Mucosa of stomach (tissue), 1 donor: ENCODE data around the gene CNTN1.
"Not testable (repeated sequence)": the region's sequence is repeated elsewhere in the genome, so short reads cannot be mapped to it uniquely, and the experiment has no call there.

Experiments
- H3K27me3 ChIP-seq: one replicate; pipeline ENCODE4 v1.7.0; 2013; ENCODE audit warnings: mild to moderate bottlenecking, low read length; ENCODE audit not compliant: control insufficient read depth, insufficient read depth
- H3K36me3 ChIP-seq: one replicate; pipeline ENCODE4 v1.7.0; 2013; ENCODE audit warnings: low read length; ENCODE audit not compliant: control insufficient read depth, insufficient read depth
- H3K4me1 ChIP-seq: one replicate; pipeline ENCODE4 v1.7.0; 2013; ENCODE audit warnings: mild to moderate bottlenecking, low read length; ENCODE audit not compliant: control insufficient read depth, insufficient read depth
- H3K4me3 ChIP-seq: one replicate; pipeline ENCODE4 v1.7.0; 2013; ENCODE audit warnings: low read length
- H3K9ac ChIP-seq: one replicate; pipeline ENCODE4 v1.7.0; 2013; ENCODE audit warnings: mild to moderate bottlenecking, low read length, moderate library complexity
- H3K9me3 ChIP-seq: one replicate; pipeline ENCODE4 v1.7.0; 2013; ENCODE audit warnings: mild to moderate bottlenecking, low read length, moderate library complexity; ENCODE audit not compliant: control insufficient read depth
- donor health status: Pancreatic carcinoma.

The CNTN1 gene

DNA sequence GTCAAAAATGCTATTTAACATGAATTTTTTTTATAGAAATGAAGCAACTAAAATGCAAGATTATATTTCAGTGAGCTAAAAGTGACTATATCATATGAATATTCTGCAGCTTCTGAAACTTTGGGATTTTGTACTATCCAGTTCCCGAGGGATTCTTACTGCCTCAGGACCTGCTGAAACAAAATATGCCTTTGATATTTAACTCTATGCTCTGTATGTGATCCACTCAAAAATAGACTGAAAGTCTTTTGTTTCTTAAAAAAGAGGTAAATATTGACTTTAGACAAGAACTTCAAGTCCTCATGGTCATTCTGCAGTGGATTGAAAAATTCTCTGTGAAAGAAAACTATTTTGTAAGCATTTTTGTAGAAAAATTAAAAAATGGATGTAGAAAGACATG is 22.4 kb downstream of the CNTN1 start:
- Histone ChIP-seq H3K9ac (no peak overlapping the region), H3K4me3 (no peak overlapping the region)

DNA sequence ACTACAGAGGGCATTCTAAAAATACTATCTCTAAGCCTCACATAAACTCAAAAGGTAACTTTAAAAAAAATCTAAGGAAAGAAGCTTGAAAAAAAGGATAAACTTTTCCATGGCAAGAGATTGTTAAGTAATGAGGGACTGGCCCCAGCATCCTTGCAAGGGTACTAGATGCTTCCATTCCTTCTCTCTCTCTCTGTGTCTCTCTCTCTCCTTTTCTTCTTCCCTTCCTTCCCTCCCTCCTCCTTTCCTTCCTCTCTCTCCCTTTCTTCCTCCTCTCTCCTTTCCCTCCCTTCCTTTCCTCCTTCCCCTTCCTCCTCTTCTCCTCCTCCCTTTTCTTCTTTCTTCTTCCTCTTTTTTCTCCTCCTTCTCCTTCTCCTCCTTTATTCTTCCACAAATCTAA is 23.8 kb downstream of the CNTN1 start:
- no peak overlapping the region for H3K9ac ChIP-seq
- H3K36me3 ChIP-seq = no peaks in the 10 kb centered on the region
- H3K4me1 ChIP-seq = no peaks in the 10 kb centered on the region
- H3K9me3 ChIP-seq = no peaks in the 10 kb centered on the region
- no peaks in the 10 kb centered on the region for H3K27me3 ChIP-seq
- no peak overlapping the region for H3K4me3 ChIP-seq

More for the DNA sequence above, 22.4 kb downstream of the CNTN1 start:
- no peaks in the 10 kb centered on the region for H3K9me3 ChIP-seq
- no peaks in the 10 kb centered on the region for H3K27me3 ChIP-seq
- H3K4me1 ChIP-seq = no peaks in the 10 kb centered on the region
- H3K36me3 ChIP-seq = no peaks in the 10 kb centered on the region

DNA sequence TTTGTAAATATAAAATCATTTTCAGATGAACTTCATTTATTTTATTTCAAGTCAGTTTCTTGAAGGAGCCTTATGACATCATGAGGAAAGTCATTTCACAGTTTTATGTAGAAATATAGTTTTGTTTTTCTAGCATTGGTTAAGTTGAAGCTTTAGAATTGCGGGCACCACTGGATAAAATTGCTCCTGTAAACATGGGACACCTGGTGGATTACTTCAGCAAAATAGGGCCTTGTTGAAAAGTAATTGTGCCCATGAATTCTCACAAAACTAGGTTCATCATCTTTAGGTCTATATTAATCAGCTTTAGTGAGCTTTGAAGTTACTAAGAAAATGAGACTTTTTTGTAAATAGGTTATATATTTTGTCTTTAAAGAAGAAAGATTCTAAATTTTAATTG is 25.3 kb downstream of the CNTN1 start:
- no peaks in the 10 kb centered on the region for H3K27me3 ChIP-seq
- no peak overlapping the region for H3K4me3 ChIP-seq
- H3K9me3 ChIP-seq = no peaks in the 10 kb centered on the region
- H3K36me3 ChIP-seq = no peaks in the 10 kb centered on the region
- no peaks in the 10 kb centered on the region for H3K4me1 ChIP-seq
- H3K9ac ChIP-seq = no peak overlapping the region

DNA sequence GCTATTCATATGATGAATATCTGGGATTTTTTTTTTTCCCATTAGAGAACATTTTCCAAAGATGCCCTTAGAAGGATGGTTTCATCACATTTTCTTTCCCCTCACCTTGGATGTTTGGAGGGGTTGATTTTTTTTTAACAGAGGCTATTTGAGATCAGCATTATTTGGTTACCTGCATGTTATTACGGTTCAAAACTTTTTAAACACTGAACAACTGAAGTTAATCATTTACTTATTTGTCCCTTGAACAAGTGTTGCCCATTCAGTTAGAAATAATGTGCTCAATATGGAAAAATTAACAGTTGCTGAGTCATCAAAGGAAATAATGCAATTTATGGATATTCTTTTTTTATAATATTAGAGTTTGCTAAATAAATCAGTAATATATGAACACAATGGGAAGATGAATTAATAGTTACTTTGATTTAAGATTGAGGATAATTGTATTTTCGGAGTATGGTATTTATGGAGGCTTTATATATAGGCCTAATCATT is 26.7 kb downstream of the CNTN1 start:
- H3K27me3 ChIP-seq = no peaks in the 10 kb centered on the region
- H3K9me3 ChIP-seq = no peaks in the 10 kb centered on the region
- H3K36me3 ChIP-seq = no peaks in the 10 kb centered on the region
- no peak overlapping the region for H3K9ac ChIP-seq
- no peak overlapping the region for H3K4me3 ChIP-seq
- H3K4me1 ChIP-seq = no peaks in the 10 kb centered on the region

DNA sequence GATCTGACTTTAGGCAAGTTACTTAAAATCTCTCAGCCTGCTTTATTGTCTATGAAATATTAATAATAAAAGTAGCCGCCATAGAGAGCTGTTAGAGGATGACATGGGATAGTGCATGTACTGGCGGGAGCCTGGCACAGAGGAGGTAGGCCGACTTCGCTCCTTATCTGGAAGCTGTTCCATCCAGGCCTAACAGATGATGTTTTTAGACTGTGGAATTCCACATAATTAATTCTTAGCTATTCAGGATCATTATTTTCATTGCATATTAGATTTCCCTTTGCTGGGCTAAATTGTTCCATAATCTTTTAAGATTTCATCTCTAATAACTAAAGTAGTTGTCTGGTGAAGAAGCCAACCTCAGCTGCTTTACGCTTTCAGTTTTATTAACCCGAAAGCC is 30.8 kb downstream of the CNTN1 start:
- no peaks in the 10 kb centered on the region for H3K9me3 ChIP-seq

DNA sequence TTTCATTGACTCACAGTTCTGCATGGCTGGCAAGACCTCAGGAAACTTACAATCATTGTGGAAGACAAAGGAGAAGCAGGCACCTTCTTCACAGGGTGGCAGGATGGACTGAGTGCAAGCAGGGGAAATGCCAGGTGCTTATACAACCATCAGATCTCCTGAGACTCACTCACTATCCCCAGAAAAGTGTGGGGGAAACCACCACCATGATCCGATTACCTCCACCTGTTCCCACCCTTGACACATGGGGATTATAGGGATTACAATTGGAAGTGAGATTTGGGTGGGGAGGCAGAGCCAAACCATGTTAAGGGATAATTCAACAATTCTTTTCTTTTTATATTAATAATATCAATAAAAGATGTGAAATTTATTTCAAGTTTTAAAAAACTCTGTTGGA is 34.1 kb downstream of the CNTN1 start:
- H3K4me1 ChIP-seq = no peaks in the 10 kb centered on the region
- H3K27me3 ChIP-seq = no peaks in the 10 kb centered on the region
- no peaks in the 10 kb centered on the region for H3K36me3 ChIP-seq
- H3K9me3 ChIP-seq = no peaks in the 10 kb centered on the region
- H3K4me3 ChIP-seq = no peak overlapping the region
- H3K9ac ChIP-seq = no peak overlapping the region

More for the DNA sequence above, 30.8 kb downstream of the CNTN1 start:
- Histone ChIP-seq H3K27me3 (no peaks in the 10 kb centered on the region), H3K4me1 (no peaks in the 10 kb centered on the region), H3K9ac (no peak overlapping the region), H3K4me3 (no peak overlapping the region), H3K36me3 (no peaks in the 10 kb centered on the region)

DNA sequence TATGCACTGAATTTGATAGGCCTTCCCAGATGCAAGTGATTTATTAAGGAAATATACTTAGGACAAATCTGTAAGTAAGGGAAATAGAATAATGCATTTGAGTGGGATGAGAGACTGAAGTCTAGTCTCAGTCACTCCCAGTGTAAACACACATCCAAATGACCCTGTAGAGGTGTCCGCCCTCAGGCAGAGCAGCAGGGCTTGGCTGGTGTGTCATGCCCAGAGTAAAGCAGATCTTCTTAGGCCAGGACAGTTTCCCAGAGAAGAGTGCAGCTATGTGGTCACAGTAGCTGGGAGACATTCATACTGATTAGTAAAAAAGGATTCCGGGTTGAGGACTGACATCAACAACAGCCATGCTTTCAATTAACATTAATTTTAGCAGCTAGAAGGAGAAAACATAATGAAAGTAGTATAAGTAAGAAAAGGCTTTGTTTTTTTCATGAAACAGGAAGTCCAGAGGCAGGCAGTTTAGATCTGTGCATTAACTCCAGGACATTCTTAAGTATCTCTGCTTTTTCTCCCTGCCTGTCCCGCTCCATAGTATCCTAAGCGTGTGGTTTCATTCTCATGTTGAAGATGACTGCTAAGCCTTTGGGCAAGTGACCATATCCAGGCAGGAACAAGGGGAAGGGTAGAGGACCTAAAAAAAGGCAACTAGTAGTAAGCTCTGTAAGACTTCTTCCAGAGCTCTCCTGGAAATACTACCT is 35.7 kb downstream of the CNTN1 start:
- Histone ChIP-seq H3K4me1 (no peaks in the 10 kb centered on the region), H3K9me3 (no peaks in the 10 kb centered on the region), H3K9ac (no peak overlapping the region), H3K36me3 (no peaks in the 10 kb centered on the region), H3K4me3 (no peak overlapping the region), H3K27me3 (no peaks in the 10 kb centered on the region)

DNA sequence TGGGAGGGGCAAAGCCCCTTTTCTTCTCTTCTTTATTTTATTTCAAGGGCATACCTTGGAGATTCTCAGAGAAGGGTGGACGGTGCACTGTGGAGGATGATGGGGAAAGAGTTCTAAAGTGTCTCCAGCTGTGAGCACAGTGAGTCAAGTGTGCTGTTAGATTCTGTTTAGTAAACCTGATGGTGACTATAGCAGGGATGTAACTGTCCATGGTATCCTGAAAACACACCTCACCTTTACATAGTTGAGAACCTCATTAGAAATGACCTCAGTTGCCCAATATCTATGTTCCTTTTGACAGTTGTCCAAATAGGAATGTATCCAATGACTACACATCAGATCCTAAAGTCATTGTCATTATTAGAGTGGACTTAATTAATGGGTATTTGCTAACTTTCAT is 38.0 kb downstream of the CNTN1 start:
- Histone ChIP-seq H3K4me1 (no peaks in the 10 kb centered on the region), H3K27me3 (no peaks in the 10 kb centered on the region), H3K4me3 (no peak overlapping the region), H3K9ac (no peak overlapping the region), H3K36me3 (no peaks in the 10 kb centered on the region), H3K9me3 (no peaks in the 10 kb centered on the region)

DNA sequence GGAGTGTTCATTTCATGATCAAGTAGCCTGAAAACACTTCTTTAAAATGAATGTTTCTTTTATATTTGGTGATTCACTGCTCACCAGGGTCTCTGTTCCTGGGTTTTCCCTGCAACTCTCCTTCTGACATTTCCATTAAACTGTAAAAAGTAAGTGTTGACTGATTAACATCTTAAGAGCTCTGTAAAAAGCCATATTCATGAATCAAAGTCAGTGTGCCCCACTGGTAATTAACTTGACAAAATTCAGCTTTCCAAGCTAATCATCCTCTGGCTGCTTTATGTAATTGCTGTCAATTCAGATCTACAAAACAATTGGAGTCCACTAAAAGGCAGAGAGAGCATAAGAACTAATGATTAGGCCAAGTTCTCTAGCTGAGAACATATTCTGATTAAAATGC is 41.6 kb downstream of the CNTN1 start:
- H3K9me3 ChIP-seq = no peaks in the 10 kb centered on the region
- no peaks in the 10 kb centered on the region for H3K4me1 ChIP-seq
- H3K4me3 ChIP-seq = no peak overlapping the region
- no peak overlapping the region for H3K9ac ChIP-seq
- no peaks in the 10 kb centered on the region for H3K36me3 ChIP-seq
- H3K27me3 ChIP-seq = no peaks in the 10 kb centered on the region

DNA sequence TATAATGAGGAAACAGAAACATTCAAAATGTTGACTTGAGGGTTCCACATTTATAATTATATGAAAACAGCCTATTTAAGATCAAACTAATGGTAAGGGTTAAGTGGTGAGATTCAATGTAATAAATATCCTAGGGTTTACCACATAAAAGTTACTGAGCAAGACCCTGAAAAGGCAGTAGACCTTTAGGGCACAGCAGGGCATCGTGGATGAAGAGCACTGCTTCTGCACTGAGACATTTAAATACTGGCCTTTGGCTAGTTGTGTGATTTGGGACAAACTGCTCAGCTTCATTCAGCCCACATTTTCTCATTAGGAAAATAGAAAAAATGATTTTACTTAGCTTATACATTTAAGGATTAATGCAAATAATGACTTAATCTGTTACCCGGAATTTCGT is 42.0 kb downstream of the CNTN1 start:
- H3K4me3 ChIP-seq = no peak overlapping the region
- no peaks in the 10 kb centered on the region for H3K36me3 ChIP-seq
- no peaks in the 10 kb centered on the region for H3K4me1 ChIP-seq
- H3K9ac ChIP-seq = no peak overlapping the region
- no peaks in the 10 kb centered on the region for H3K27me3 ChIP-seq
- H3K9me3 ChIP-seq = no peaks in the 10 kb centered on the region

DNA sequence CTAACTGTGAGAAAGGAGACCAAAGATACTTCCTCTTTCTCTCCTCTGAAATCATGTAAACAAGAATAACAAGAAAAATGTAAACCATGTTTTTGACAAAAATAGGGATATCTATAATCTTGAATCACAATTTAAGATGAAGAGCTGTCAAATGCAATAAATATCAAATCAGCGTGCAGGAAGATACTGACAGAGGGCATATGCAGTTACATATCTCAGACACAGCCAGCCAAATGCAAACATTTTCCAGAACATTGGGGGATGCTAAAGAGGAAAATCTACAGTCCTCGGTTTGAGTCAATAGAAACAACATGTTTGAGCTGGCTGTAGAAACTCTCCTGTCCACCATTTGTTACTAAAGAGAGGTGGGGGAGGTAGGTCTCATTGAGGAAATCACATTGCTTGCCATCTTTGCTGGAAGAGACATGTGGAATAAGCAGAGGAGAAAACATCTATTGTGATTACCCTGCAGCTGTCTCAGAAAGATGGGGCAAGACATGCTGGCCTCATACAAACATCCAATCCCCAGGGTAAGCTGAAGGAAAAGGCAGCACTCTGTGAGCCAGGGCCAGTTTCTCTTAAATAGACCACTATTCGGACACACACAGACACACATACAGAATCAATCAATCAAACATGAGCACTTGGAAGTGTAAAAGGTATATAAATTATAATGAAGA is 43.5 kb downstream of the CNTN1 start:
- Histone ChIP-seq H3K9ac (no peak overlapping the region), H3K36me3 (no peaks in the 10 kb centered on the region), H3K9me3 (no peaks in the 10 kb centered on the region), H3K27me3 (no peaks in the 10 kb centered on the region), H3K4me1 (no peaks in the 10 kb centered on the region), H3K4me3 (no peak overlapping the region)

DNA sequence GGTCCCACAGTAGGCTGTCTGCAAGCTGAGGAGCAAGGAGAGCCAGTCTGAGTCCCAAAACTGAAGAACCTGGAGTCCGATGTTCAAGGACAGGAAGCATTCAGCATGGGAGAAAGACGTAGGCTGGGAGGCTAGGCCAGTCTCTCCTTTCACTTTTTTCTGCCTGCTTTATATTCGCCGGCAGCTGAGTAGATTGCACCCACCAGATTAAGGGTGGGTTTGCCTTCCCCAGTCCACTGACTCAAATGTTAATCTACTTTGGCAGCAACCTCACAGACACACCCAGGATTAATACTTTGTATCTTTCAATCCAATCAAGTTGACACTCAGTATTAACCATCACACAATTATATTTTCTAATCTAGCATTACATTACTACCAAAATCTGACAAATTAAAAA is 45.2 kb downstream of the CNTN1 start:
- H3K4me1 ChIP-seq, H3K9me3 ChIP-seq, H3K27me3 ChIP-seq, H3K9ac ChIP-seq, H3K36me3 ChIP-seq, H3K4me3 ChIP-seq: not testable (repeated sequence)
